Hepatocyte (in vitro differentiated cells): ENCODE data around the gene TSSK1B.

Source experiments
- CTCF ChIP-seq: fragments of 200-600 bp; sonication (generic); IDR thresholded peaks from 2 replicates; pipeline ENCODE4 v1.5.1; 2016; ENCODE audit warnings: antibody characterized with exemption, mild to moderate bottlenecking; ENCODE audit not compliant: poor library complexity
- EZH2 ChIP-seq: fragments of 200-600 bp; sonication (generic); IDR thresholded peaks from 2 replicates; pipeline ENCODE4 v1.6.1; 2016; ENCODE audit warnings: antibody characterized with exemption, mild to moderate bottlenecking, borderline replicate concordance
- EZH2phosphoT487 ChIP-seq: fragments of 200-600 bp; sonication (generic); IDR thresholded peaks from one replicate; pipeline ENCODE4 v1.6.1; 2018; ENCODE audit warnings: antibody characterized with exemption, mild to moderate bottlenecking, low read depth, moderate library complexity; ENCODE audit not compliant: unreplicated experiment, severe bottlenecking

- TF ChIP-seq CTCF (no peak), EZH2 (no peak), EZH2phosphoT487 (no peak)
Observed at GRCh38 chr5:113427871-113428574, 6.8 kb downstream of the TSSK1B start.
